ENCODE data around the gene ZNF292.

Gene ZNF292

DNA sequence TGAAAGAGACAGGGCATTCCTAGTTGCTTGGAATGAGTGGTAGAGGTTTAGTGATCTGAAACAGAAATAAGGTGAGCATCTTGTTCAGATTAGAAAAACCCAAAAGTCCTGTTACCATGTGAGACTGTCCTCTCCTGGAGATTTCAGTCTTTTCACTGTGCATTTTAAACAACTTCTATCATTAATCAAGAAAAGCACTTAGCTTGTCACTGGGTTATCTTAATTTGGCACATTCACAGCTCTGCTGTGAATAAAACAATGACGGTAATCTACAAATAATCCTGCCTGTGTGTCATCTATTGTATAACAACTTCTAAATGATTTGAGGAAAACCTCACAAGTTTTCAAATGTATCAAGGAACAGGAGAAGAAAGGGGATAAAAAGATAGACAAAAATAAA is 157.5 kb downstream of the ZNF292 start:
- H3K4me1 ChIP-seq (ENCODE audit: control insufficient read depth in 1 of 2, insufficient read depth in 2 of 2, low read length in 2 of 2), result no peaks in the 10 kb centered on the region
- no peaks in the 10 kb centered on the region for H3K36me3 ChIP-seq (ENCODE audit: control insufficient read depth in 1 of 2, insufficient read depth in 2 of 2, low read length in 2 of 2)
- H3K27me3 ChIP-seq (ENCODE audit: low read depth, low read length), result no peaks in the 10 kb centered on the region
- no peak overlapping the region for H3K27ac ChIP-seq (ENCODE audit: low read length)
- no peaks in the 10 kb centered on the region for H3K9me3 ChIP-seq (ENCODE audit: control insufficient read depth in 1 of 2, low read length in 2 of 2)
- no peak overlapping the region for H3K4me3 ChIP-seq (ENCODE audit: low read depth in 1 of 2, low read length in 2 of 2)
